Measurements from ENCODE around the gene EML3.
"Not testable (repeated sequence)": the region's sequence is repeated elsewhere in the genome, so short reads cannot be mapped to it uniquely, and the experiment has no call there.

Gene EML3

DNA sequence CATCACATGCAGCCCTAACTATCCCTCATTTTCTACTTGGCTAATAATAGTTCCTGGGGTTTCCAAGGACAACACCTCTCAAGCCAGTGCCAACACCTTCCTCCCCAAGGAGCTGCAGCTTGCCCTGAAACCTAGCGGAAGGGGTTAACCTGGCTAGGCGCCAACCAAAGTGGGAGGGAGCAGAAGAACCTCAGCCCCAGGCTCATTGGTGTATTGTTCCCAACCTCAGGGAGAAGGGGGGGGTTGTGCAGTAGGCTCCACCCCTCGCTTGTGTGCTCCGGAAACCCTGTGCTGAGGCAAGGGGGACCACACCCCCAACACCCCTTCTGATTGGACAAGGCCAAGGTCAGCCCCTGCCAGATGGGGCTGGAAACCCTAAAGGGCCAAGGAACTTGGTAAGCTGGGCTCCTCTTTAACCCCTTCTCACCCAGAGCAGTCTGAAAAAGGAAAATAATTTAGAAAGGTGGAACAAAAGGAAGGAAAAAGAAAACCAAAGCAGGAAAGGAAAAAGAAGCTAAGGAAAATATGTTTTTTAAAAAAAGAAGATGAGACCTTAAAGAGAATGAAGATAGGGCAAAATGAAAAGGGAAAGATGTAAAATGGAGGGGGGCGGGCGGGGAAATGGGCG, 13.4 kb downstream of the EML3 start:
- DNase-seq, result peak; percentile 51

DNA sequence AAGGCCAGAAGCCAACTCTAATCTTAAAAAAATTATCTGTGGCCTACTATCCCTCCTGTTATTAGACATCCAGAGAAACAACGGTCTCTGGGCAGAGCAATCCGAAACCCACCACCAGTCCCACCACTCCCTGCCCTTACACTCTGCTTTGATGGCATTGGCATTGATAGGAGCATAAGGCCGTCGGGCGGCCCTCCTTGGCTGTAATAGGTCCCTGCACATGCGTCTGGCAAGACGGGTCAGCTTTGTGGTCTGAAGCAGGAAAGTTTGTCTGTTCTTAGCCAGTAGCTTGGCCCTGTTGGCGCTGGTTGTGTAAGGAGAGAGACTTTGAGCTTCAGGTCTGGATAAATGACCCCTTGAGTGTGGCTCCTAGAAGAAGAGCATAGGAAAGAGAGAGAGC, 17.5 kb downstream of the EML3 start:
- no peak for DNase-seq

DNA sequence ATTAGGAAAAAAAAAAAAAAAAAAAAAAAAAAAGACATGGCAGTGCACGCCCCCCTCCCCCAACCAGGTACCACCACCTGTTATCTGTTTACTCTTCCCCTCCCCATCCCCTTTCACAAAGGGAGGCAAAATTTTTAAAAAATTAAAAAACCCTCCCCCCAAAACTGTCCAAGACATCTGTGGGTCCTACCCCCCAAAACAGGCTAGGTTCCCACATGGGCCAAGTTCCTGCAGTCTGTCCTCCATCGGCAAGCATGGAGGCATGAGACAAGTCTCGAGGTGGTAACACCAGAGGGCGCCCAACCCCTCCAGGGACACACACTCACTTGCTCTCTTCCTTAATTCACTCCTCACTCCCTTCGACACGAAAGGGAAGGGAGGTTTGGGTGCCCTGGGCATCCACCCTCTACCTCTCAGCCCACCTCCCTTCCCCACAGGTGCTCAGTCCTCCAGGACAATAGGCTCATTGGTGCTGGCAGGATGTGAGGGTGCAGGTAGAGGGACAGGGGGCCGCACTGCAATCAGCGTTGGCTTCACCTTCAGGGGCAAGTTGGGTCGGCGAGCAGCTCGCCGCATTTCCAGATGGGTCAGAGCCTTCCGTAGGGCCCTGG, 19.0 kb downstream of the EML3 start:
- peak; percentile 48 for DNase-seq

DNA sequence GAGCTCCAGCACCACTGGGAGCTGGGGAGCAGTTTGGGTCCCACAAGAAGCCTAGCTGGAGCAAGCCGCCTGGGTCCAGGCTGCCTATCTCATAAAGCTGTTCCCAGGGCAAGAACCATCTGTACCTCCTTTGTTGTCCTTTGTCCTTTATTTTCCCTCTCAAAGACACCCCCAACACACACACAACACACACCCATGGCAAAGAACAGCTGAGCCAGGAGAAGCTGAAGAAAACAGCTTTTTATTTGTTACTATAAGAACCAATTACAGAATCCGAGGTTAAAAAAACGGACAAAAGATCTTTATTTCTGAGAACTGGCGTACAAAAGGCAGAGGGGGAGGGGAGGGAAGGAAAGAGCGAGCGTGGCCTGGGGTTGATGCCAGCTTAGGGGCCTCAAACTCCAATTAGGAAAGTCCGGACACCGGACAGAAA, 19.6 kb downstream of the EML3 start:
- DNase-seq, result no peak

DNA sequence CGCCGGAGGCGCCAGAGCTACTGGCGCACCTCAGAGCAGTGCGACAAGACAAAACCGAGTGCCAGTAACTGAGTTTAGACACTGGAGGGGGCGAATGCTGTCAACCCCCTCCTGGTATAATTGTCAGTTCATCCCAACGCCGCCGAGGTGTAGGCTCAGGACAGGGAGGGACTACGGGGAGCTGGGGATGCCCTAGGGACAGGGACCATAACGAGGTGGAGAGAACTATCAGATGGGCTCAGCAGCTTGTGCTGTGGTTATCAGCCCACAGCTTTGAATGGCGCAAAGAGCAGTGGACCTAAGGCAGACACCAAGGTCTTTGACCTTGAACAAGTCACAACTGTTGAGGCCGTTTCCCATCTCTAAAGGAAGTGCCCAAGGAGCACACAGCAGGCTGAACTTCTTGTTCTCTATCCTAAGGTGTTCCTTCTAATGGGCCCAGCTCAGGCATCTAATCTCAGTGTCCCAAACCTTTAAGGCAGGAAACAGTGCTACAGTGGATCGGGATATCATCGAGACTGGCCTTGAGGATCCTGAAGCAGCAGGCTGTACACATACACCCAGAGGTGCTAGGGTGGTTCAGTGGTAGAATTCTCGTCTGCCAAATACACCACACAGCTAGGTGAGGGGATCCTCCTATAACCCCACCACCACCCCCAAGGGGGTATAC, 20.3 kb downstream of the EML3 start:
- no peak for DNase-seq

DNA sequence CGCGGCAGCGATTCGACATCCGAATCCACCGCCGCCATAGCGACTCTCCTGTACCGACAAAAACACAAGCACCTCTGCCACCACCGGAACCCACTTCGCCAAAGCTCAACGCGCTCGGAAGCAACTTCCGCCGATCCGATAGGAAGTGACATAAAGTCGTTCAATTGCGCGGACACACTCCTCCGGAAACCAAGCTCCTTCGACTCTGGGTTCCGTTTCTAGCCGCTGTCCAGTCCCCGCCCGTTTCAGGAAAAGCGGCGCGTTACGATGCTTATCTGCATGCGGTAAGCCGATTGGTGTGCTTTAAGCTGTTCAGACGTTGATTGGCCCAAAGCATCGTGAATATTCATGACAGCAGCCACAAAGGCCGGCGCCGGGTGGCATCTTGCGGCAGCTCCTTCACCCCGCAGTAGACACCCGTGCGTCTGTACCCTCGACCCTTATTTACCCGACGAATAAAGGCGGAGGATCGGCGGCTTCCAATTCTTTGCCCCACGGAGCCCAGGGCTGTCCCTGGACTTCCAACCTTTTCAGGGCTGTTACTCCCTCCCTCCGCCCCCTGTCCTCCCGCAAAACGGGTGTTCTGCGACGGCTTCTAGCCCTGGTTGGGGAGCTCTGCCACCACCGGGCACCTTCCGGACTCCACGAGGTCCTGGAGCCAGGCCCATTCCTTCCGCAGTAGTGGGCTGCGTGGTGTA, 21.0 kb downstream of the EML3 start, which contains the start of gene TUT1:
TUT1 (minus strand) TSS at position 76 of the 698 bp plus-strand sequence; CDS start at position 38, 38 bp downstream.
- DNase-seq, result peak; percentile 98

DNA sequence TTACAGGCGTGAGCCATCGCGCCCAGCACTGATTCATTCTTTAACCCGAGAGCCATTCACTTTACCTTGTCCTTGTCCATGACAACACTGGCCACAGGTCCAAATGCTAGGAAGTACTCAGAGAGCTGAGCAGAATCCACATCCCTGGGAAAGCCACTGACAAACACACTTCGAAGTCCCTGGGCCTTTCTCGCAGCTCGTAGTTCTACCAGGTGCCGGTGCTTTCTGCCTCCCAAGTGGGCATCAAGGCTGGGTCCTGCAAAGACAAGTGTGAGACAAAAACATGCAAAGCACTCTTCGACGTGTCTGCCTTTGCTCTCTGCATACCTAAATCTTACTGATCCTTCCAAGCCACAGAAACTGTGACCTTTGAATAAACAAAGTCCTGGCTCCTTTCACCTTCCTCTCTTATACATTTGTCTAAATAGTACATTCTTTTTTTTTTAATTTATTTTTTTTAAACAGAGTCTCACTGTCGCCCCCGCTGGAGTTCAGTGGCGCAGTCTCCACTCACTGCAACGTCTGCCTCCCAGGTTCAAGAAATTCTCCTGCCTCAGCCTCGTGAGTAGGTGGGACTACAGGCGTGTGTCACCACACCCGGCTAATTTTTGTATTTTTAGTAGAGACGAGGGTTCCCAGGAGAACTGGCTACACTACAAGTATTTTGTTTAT, 23.5 kb downstream of the EML3 start:
- DNase-seq, result no peak

DNA sequence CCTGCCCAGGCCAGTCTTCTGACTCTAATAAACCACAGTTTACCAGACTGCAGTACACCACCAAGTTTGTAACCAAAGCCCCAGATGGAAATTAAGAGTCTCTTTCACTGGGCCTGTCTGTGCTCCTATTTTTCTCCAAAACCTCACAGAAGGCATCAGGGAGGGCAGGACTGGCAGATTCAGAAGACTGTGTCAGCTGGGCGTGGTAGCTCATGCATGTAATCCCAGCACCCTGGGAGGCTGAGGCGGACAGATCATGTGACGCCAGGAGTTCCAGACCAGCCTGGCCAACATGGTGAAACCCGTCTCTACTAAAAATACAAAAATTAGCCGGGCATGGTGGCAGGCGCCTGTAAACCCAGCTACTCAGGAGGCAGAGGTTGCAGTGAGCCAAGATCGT, 27.2 kb downstream of the EML3 start:
- DNase-seq, result not testable (repeated sequence)

DNA sequence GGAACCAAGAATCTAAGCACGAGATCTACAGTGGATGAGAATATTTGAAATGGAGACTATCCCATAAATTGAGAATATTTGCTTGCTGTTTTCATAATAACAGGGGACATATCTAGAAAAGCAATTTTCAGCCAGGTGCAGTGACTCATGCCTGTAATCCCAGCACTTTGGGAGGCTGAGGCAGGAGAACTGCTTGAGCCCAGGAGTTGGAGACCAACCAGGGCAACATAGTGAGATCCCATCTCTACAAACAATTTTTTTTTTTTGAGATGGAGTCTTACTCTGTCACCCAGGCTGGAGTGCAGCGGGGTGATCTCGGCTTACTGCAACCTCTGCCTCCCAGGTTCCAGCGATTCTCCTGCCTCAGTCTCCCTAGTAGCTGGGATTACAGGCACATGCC, 30.8 kb downstream of the EML3 start:
- not testable (repeated sequence) for DNase-seq

DNA sequence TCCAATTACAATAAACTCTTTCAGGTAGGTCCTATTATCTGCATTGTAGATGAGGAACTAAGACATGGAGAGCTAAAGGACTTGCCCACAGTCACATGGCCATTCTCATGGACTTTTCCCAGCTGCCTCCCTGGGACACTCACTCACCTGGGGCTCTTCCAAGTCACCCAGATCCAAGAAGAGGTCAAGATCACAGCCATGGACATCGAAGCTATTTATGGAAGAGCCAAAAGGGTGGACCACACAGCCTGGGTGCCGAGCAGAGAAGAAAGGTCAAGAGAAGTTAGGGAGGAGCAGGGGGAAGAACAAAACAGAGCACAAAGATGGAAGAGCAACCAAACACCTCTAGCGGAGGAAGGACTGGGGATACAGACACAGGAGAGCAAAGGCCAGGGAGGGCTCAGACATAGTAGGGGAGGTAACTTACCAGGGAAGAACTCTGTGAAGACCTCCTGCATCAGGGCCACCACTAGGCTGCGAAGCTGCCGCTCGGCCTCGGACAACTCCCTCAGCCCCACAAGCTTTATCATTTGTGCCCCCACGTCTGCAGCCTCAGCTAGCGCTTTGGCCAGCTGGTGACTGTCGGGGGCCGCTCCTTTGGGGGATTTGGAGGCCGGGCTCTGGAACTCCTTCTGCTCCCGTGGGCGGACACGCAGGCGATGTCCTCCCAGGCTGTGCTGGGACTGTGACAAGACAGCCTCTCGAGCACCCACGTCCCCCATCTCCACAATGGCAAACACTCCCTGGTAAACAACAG, 31.4 kb downstream of the EML3 start:
- DNase-seq, result no peak

DNA sequence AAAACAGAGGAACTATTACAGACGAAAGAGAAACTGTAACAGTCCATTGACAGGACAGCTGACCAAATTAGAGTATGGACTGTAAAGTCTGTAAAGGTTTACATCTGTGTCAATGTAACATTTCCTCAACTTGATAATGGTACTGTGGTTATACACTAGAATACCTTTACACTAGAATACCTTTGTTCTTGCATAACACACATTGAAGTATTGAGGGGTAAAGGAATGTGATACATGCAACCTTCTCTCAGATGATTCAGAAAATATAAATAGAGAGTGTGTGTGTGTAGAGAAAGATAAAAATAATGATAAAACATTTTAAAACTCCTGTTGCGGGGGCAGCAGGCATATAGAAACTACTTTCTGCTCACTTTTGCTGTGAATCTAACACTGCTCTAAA, 33.3 kb downstream of the EML3 start:
- DNase-seq, result no peak

DNA sequence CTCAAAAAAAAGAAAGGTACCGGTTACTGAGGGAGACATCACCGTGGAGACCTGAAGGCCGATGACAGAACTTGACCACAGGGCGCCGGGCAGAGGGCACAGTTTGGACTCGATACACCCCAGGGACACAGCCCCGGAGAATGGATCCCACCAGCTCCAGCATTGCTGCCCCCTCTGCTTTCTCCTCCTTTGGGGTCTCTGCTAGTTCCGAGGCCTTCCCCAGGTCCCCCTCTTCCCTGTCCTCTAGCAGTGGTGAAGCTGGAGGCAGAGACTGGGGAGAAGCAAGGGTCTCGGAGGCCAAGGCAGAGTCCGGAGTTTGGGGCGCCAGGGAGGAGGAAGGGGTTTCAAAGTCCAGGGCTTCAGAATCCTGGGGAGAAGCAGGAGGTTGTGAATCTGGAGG, 34.0 kb downstream of the EML3 start:
- no peak for DNase-seq

DNA sequence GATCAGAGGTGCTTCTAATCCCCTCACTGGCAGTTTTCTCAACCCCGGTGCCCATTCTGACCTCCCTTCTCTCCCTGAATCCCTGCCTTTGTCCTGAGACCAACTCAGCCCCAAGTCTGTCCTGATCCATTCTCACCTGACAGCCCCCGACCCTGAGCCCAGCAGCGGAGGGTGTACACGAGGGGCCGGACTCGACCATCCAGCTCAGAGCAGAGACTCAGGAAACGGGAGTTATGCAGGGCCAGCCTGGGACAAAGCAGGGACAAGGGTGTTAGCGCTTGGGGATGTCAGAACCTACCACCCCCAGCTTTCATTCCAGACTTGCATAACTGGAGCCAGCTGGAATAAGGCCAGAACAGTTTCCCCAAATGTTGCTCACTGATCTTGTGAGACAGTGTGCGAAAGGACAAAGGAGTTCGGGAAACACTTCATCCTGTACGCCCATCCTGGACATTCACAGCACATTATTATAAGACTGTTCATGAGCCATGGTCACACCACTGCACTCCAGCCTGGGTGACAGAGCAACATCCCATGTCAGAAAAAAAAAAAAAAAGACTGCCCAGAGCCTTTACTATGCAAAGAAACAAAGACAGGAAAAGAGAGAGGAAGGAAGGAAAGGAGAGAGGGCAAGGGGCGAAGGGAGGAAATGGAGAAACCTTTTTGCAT, 35.4 kb downstream of the EML3 start:
- DNase-seq, result no peak

DNA sequence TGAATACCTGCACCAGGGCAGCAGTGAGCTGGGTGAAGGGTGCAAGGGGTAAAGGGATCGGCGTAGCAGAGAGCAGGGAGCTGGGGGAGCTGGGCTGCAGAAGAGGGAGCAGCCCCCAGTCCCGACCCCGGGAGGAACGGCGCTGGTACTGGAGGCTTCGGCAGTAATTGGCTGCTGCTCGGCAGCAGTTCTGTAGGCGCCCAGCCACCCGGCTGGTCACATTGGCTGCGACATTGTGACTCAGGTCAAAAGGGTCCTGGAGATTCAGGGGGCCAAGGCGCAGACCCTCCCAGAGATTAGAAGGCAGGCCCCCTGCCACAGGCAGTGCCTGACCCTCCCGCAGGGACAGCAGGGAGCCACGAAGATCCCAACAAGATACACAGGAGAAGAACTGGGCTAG, 36.7 kb downstream of the EML3 start:
- DNase-seq, result no peak

DNA sequence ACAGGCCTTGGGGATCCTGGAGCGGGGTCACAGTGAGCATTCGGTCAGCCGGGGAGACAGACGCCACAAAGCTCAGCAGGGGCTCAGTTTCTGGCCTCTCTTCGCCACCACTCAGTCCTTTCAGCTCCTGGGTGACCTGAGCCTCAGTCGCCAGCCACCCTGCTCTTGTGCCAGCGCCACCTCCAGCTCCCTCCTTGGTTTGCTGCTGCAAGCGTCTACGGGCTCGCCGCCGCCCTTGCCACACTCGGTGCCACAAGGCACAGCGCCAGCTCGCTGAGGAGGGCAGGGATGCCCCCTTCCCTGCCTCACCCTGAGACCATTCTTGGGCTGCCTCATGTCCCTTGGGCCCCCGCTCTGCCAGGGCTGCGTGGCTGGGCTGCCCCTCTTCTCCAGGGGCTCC, 37.4 kb downstream of the EML3 start:
- DNase-seq, result no peak

DNA sequence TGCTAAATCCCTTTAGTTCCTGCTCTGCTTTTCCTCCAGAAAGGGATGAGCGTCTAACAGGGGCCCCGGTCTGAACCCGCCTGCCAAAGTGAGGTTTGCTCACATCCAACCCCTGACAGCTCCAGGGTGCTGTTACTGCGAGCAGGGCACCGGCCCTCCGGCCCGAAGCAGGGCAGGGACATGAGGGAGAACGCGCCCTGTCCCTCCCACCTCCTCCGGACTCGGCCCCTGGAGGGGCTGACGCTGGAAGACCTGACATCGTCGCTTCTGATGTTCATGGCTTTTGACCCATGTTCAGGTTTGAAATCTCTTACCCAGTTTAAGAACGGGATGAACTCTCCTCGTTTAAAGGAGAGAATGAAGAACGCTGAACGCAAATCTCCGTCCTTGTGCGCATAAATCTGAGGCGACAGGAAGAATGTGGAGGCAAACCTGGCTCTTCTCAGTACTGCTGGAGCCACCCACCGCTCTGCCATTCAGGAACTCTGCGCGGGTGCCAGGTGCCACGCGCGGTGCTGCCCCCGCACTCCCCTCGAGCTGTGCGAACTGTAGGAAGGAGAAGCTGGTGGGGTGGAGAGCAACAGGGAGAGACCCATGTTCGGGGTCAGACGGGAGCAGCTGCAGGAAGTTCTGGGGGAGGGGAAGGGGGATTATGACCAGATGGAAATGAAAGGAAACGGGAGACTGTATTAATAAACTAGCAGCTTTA, 38.1 kb downstream of the EML3 start:
- DNase-seq, result no peak

DNA sequence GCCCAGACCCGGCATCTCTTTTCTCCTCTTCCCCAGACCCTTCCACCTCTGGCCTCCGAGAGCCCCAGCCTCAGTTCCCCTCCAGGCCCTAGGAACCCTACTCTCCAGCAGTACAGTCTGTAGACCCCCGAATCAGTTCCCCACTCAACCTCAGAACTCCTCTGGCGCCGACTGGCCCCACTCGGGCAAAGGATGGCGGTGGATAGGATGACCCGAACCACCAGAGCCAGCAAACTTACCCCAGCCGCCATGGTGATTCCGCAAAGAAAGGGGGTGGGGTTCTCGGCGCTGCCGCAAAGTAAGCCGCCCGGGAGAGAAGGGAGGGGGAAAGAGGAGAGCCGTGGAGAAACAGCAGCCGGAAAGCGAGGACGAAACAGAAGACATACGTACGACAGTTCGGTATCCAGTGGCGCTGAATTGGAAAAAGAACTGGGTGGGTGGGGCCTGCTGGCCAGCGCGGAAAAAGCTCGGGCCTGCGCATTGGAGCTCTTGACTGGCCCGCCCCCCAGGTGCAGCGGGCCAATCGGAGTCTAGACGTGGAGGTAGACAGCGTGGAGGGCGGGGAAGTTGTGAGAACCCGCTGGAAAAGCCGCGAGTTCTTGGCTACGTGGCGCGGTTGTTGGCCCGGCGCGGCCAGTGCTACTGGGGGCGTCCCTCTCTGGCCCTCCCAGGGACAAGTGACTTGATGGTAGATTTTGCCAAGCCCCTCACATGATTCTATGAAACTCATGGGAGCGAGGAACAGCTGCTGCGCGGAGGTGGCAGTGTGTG, 38.8 kb downstream of the EML3 start, which contains the start of gene EEF1G:
EEF1G (minus strand) TSS at position 300 of the 771 bp plus-strand sequence; CDS start at position 251, 49 bp downstream.
- peak; percentile 99 for DNase-seq

DNA sequence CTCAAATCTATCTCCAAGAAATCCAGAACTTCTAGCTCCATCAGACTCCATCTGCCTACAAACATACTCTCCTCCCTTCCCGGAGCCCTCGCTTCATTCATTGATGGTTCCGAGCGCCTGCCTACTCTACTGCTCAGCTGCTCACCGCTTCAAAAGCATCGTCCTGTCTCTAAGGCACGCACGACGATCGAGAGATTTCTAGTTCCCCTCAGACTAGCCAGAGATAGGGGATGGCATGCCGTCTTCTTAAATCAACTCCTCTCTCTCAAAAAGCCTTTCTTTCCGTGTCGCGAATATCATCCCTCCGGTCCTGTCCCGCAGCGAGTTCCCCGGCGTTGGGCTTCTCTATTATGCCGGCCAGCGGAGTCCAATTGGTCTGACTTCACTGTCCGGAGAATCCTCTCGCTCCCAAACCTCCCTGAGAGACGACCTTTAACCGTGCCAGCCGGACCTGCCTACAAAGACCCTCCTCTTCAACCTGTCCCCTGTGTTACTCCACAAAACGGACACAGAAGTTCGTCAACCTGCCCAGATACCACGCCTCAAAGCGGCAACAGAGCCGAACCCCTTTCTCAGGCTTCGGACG, 39.5 kb downstream of the EML3 start:
- DNase-seq, result no peak

DNA sequence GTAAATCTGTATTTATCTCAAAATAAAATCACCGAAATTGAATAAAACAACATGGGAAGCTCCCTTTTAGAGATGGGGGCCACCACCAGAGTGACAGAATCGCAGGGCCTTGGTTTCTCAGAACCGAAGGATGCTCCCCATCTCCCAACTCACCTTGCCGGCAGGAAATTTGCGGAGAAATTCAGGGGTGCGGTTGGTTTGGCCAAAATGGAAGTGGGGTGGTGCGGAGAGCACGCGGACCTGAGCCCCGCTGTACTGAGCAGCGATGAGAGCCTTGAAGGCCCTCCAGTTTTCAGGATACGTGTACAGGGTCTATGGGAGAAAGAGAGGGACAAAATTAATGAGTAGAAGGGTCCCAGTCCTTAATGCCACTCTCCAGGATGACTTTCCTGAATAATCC, 40.1 kb downstream of the EML3 start:
- DNase-seq, result no peak

DNA sequence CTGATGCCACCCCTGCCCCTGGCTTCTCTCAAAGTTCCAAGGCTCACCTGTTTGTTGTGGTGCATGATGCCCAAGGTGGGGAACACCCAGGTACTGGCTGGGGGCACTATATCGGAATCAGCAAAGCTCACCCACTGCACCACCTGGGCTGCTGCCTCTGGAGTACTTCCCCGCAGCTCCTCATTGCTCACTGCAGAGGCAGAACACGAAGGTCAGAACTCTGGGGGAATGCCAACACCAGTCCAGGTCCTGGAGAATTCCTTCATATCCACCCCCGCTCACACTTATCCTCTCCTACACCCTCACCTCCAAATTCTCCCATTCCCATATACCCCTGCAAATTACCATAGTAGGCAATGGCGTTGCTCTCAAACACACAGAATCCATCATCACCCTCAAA, 41.1 kb downstream of the EML3 start:
- not testable (repeated sequence) for DNase-seq

All from NCI-H748 treated with DMSO at 0.1 percent for 48 hours (cell line).